DOHH2 (cell line): Measurements from ENCODE around the gene KRT73.

Experiments used
- H3F3A ChIP-seq: fragments of 200-600 bp; sonication (generic), shearing (Covaris generic); 2 replicates; pipeline ENCODE4 v1.6.0; 2016; ENCODE audit warnings: antibody characterized with exemption, mild to moderate bottlenecking; ENCODE audit not compliant: control insufficient read depth, insufficient read depth
- H3K27ac ChIP-seq: fragments of 200-600 bp; sonication (generic); 2 replicates; pipeline ENCODE4 v1.5.1; 2014; ENCODE audit warnings: low read depth, mild to moderate bottlenecking, low read length, moderate library complexity
- H3K27me3 ChIP-seq: fragments of 200-600 bp; sonication (generic); 2 replicates; pipeline ENCODE4 v1.6.1; 2014; ENCODE audit warnings: mild to moderate bottlenecking, low read length, mixed read lengths; ENCODE audit not compliant: control insufficient read depth
- H3K36me3 ChIP-seq: fragments of 200-600 bp; sonication (generic); 2 replicates; pipeline ENCODE4 v1.6.1; 2014; ENCODE audit warnings: mild to moderate bottlenecking, low read length, moderate library complexity, mixed read lengths; ENCODE audit not compliant: control insufficient read depth
- H3K4me1 ChIP-seq: fragments of 200-600 bp; sonication (generic); 2 replicates; pipeline ENCODE4 v1.6.1; 2014; ENCODE audit warnings: mild to moderate bottlenecking, low read length, mixed read lengths; ENCODE audit not compliant: control insufficient read depth
- H3K4me2 ChIP-seq: fragments of 200-600 bp; sonication (generic); 2 replicates; pipeline ENCODE4 v1.6.0; 2014; ENCODE audit warnings: mild to moderate bottlenecking, low read length, moderate library complexity
- H3K4me3 ChIP-seq: fragments of 200-600 bp; sonication (generic); 2 replicates; pipeline ENCODE4 v1.5.1; 2014; ENCODE audit warnings: mild to moderate bottlenecking, low read length, mixed read lengths
- H3K79me2 ChIP-seq: fragments of 200-600 bp; sonication (generic); 2 replicates; pipeline ENCODE4 v1.6.1; 2014; ENCODE audit warnings: mild to moderate bottlenecking, low read length, mixed read lengths; ENCODE audit not compliant: control insufficient read depth
- H3K9me2 ChIP-seq: fragments of 200-600 bp; sonication (generic); replicated peaks from 2 replicates; pipeline ENCODE4 v1.6.1; 2014; ENCODE audit warnings: mild to moderate bottlenecking, low read length, mixed read lengths; ENCODE audit not compliant: control insufficient read depth
- H3K9me3 ChIP-seq: fragments of 200-600 bp; sonication (generic); 2 replicates; pipeline ENCODE4 v1.6.1; 2014; ENCODE audit warnings: antibody characterized with exemption, low read length, mixed read lengths; ENCODE audit not compliant: control insufficient read depth, insufficient read depth
- H4K20me1 ChIP-seq: fragments of 200-600 bp; sonication (generic); 2 replicates; pipeline ENCODE4 v1.6.0; 2014; ENCODE audit warnings: low read depth, mild to moderate bottlenecking, antibody characterized with exemption, low read length, moderate library complexity; ENCODE audit not compliant: control insufficient read depth, insufficient read depth
- EZH2phosphoT487 ChIP-seq: fragments of 200-600 bp; sonication (generic); IDR thresholded peaks from 2 replicates; pipeline ENCODE4 v1.6.1; 2017; ENCODE audit warnings: borderline replicate concordance, mild to moderate bottlenecking, antibody characterized with exemption, low read length, moderate library complexity, mixed read lengths
- TF ChIP-seq, protein P1 (sequence below): fragments of 200-600 bp; sonication (generic); IDR thresholded peaks from one replicate; pipeline ENCODE4 v1.5.1; 2014; ENCODE audit warnings: antibody characterized with exemption, mild to moderate bottlenecking, low read depth, low read length; ENCODE audit not compliant: poor library complexity, severe bottlenecking

The KRT73 gene

DNA sequence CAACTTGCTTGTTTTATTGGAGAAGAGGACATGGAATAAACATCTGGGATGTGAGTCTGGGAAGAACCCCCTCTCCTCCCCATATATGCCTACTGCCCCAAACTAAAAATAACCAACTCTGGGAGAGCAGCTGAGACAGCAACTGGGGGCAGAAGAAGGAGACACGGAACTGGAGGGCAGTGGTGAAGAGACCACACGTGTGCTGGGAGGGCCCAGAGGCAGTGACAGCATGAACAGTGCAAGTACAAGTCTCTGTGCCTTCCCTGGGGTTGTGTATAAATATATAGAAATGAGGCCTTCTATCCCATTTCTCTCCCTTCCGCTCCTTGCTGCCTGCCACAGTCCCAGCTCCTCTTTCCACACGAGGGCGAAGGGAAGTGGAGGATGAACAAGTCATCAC is 4.0 kb upstream of the KRT73 start:
- Histone ChIP-seq H3K4me3 (no peak overlapping the region), H3K27ac (no peak overlapping the region), H3K4me2 (no peak overlapping the region), H3K9me2 (no peaks in the 10 kb centered on the region), H3K27me3 (peaks cover 16% of the 10 kb centered on the region), H3K9me3 (no peaks in the 10 kb centered on the region), H3K36me3 (no peaks in the 10 kb centered on the region), H4K20me1 (no peaks in the 10 kb centered on the region), H3K79me2 (no peaks in the 10 kb centered on the region), H3F3A (no peaks in the 10 kb centered on the region), H3K4me1 (no peaks in the 10 kb centered on the region)
- TF ChIP-seq EZH2phosphoT487, result no peak
- TF ChIP-seq, protein P1, sequence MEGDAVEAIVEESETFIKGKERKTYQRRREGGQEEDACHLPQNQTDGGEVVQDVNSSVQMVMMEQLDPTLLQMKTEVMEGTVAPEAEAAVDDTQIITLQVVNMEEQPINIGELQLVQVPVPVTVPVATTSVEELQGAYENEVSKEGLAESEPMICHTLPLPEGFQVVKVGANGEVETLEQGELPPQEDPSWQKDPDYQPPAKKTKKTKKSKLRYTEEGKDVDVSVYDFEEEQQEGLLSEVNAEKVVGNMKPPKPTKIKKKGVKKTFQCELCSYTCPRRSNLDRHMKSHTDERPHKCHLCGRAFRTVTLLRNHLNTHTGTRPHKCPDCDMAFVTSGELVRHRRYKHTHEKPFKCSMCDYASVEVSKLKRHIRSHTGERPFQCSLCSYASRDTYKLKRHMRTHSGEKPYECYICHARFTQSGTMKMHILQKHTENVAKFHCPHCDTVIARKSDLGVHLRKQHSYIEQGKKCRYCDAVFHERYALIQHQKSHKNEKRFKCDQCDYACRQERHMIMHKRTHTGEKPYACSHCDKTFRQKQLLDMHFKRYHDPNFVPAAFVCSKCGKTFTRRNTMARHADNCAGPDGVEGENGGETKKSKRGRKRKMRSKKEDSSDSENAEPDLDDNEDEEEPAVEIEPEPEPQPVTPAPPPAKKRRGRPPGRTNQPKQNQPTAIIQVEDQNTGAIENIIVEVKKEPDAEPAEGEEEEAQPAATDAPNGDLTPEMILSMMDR, result no peak

DNA sequence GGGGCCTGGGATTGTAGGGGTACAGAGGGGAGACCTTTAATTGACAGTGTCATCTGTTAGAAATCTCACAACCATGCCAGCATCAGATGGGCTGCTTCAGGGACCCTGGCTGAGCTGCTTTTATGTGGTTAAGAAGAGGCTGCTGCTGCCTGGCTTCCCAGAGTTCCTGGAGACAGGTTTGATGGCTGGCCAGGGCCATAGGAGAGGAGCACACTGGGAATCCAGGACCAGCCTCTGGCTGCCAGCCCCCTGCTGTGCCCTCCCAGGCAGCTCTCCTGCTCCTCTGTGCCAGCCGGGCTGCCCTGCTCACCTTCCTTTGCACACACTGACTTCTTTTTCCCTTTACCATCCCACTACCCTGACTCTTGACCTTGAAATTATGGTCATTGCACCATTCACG is 507 bp upstream of the KRT73 start:
- Histone ChIP-seq H3K36me3 (no peaks in the 10 kb centered on the region), H3F3A (no peaks in the 10 kb centered on the region), H3K9me2 (no peaks in the 10 kb centered on the region), H3K4me1 (no peaks in the 10 kb centered on the region), H3K4me2 (no peak overlapping the region), H3K27me3 (peaks cover 9% of the 10 kb centered on the region), H3K9me3 (no peaks in the 10 kb centered on the region), H3K79me2 (no peaks in the 10 kb centered on the region), H3K27ac (no peak overlapping the region), H4K20me1 (no peaks in the 10 kb centered on the region), H3K4me3 (no peak overlapping the region)
- TF ChIP-seq, protein P1, result no peak
- TF ChIP-seq EZH2phosphoT487, result no peak

DNA sequence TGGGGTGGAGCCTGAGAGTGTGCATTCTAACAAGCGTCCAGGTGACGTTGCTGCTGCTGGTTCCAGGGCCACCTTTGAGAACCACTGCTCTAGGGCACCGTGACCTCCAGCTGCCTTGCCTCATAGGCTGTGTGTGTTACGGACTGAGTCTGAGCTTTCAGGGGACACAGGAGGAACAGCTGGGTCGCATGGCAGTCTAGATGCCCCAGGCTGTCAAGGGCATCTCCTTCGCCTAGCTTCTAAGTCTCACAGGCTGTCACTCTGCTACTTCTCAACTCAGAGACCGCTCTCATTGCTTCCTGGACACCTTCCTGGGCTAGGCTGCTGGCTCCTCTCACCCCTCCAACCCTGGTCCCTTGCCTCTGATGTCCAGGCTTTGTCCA is 965 bp downstream of the KRT73 start:
- H3K79me2 ChIP-seq, result no peaks in the 10 kb centered on the region
- no peaks in the 10 kb centered on the region for H4K20me1 ChIP-seq
- H3K9me3 ChIP-seq, result no peaks in the 10 kb centered on the region
- no peaks in the 10 kb centered on the region for H3K4me1 ChIP-seq
- TF ChIP-seq, protein P1, result no peak
- TF ChIP-seq EZH2phosphoT487, result no peak
- H3K4me2 ChIP-seq, result no peak overlapping the region
- H3K4me3 ChIP-seq, result no peak overlapping the region
- no peaks in the 10 kb centered on the region for H3K36me3 ChIP-seq
- no peak overlapping the region for H3K27ac ChIP-seq
- no peaks in the 10 kb centered on the region for H3F3A ChIP-seq
- H3K27me3 ChIP-seq, result peaks cover 9% of the 10 kb centered on the region
- no peaks in the 10 kb centered on the region for H3K9me2 ChIP-seq
